Astrocyte of the cerebellum (primary cell): ENCODE data around the gene NELFA.

ENCODE experiments used
- DNase-seq: peaks from one replicate; pipeline ENCODE4 v3.0.0-alpha.2; 2011; ENCODE audit warnings: low read depth
- H3K4me3 ChIP-seq: 2 replicates; pipeline ENCODE4 v1.5.1; 2011; ENCODE audit warnings: mild to moderate bottlenecking, low read depth, low read length, moderate library complexity
- CTCF ChIP-seq: IDR thresholded peaks from 2 replicates; pipeline ENCODE4 v1.5.1; 2012; ENCODE audit warnings: low read length, low read depth, moderate library complexity, mild to moderate bottlenecking; ENCODE audit errors: missing control alignments
- in situ Hi-C: cut with HindIII; loops from 2 replicates; pipeline ENCODE4 v1.10.0; 2017; ENCODE audit warnings: low sequenced_read_pairs

Gene NELFA

GRCh38 chr4:1940566-1940965, 68.2 kb downstream of the NELFA start:
- no peak for DNase-seq
- H3K4me3 ChIP-seq, result no peak overlapping the region
- TF ChIP-seq CTCF, result no peak
- in situ Hi-C loops, result no loop called here

GRCh38 chr4:1939664-1940509, 68.9 kb downstream of the NELFA start:
- TF ChIP-seq CTCF, result no peak
- peak; percentile 91 for DNase-seq
- H3K4me3 ChIP-seq, result no peak overlapping the region
- in situ Hi-C loops, result no loop called here

DNA sequence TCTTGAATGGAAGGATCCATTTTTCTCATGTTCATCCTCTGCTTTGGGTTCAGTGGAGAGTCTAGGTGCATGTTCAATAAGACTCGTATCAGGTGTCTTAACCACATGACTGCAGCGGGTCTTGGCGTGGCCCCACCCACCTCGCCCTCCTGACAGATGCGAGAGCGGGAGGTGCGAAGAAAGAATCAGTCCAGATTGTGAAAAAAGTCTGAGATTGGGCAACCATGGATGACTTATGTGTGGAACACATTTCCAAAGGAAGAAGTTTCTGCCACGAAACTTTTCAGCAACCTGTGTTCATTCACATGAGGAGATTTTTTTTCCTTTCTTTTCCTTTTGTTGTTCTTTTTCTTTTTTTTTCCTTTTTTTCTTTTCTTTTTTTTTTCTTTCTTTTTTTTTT, 70.7 kb downstream of the NELFA start:
- in situ Hi-C loops, result no loop called here

GRCh38 chr4:1937550-1937949, 71.2 kb downstream of the NELFA start:
- TF ChIP-seq CTCF, result no peak
- no peak for DNase-seq
- H3K4me3 ChIP-seq, result no peak overlapping the region
- in situ Hi-C loops, result no loop called here

More for the DNA sequence above, 70.7 kb downstream of the NELFA start:
- TF ChIP-seq CTCF, result no peak
- no peak overlapping the region for H3K4me3 ChIP-seq
- DNase-seq, result no peak

- DNase-seq, result no peak
- H3K4me3 ChIP-seq, result no peak overlapping the region
- in situ Hi-C loops, result no loop called here
- no peak for TF ChIP-seq CTCF
Observed at GRCh38 chr4:1933700-1934099, 75.1 kb downstream of the NELFA start.

- no peak for DNase-seq
- no peak for TF ChIP-seq CTCF
- in situ Hi-C loops, result no loop called here
- no peak overlapping the region for H3K4me3 ChIP-seq
Observed at GRCh38 chr4:1932736-1933135, 76.0 kb downstream of the NELFA start.
